ENCODE results near the gene BLOC1S5. TPM values are rescaled to one million over a fixed set of nuclear protein-coding genes. Genes with fewer than 3 reads are reported as not detected.
"Not testable (repeated sequence)": the region's sequence is repeated elsewhere in the genome, so short reads cannot be mapped to it uniquely, and the experiment has no call there.

BLOC1S5 gene
- polyA plus RNA-seq, 1 experiment, result 3.3 TPM

GRCh38 chr6:8054276-8054675 lies 9.9 kb downstream of the BLOC1S5 start:
- peaks cover 3% of the 10 kb centered on the region; the same call in 1 of the 2 replicates for H3K36me3 ChIP-seq (ENCODE audit: control insufficient read depth, insufficient read depth, low read length)
- DNase-seq (ENCODE audit: low read depth), result no peak
- H3K4me3 ChIP-seq (ENCODE audit: low read depth, low read length), result no peak overlapping the region

GRCh38 chr6:8047541-8048292 lies 16.5 kb downstream of the BLOC1S5 start:
- CTCF ChIA-PET, result interaction anchor here (0.9 kb wide), 1 partner anchor 9 kb away, joined by 3 read pairs; no protein-coding TSS in a partner anchor
- DNase-seq (ENCODE audit: low read depth), result no peak
- Histone ChIP-seq H3K27me3 (ENCODE audit: control insufficient read depth, insufficient read depth, low read length) (no peaks in the 10 kb centered on the region), H3K36me3 (ENCODE audit: control insufficient read depth, insufficient read depth, low read length) (no peaks in the 10 kb centered on the region), H3K4me3 (ENCODE audit: low read depth, low read length) (no peak overlapping the region)
- POLR2A ChIA-PET, result no interaction called here
- no peak for TF ChIP-seq CTCF (IDR thresholded peaks at IDR 0.05; ENCODE audit: insufficient read depth, low read depth, low read length)

More at GRCh38 chr6:8054276-8054675, 9.9 kb downstream of the BLOC1S5 start:
- CTCF ChIA-PET, result no interaction called here
- POLR2A ChIA-PET, result no interaction called here
- TF ChIP-seq CTCF (IDR thresholded peaks at IDR 0.05; ENCODE audit: insufficient read depth, low read depth, low read length), result no peak
- H3K27me3 ChIP-seq (ENCODE audit: control insufficient read depth, insufficient read depth, low read length), result no peaks in the 10 kb centered on the region

- CTCF ChIA-PET; H3K4me3 ChIP-seq (ENCODE audit: low read depth, low read length); H3K36me3 ChIP-seq (ENCODE audit: control insufficient read depth, insufficient read depth, low read length); H3K27me3 ChIP-seq (ENCODE audit: control insufficient read depth, insufficient read depth, low read length); POLR2A ChIA-PET; DNase-seq (ENCODE audit: low read depth): not testable (repeated sequence)
These were observed 18.4 kb downstream of the BLOC1S5 start for GRCh38 chr6:8045769-8046168.

- ChIA-PET POLR2A (no interaction called here), CTCF (no interaction called here)
- Histone ChIP-seq H3K27me3 (ENCODE audit: control insufficient read depth, insufficient read depth, low read length) (no peaks in the 10 kb centered on the region), H3K36me3 (ENCODE audit: control insufficient read depth, insufficient read depth, low read length) (no peaks in the 10 kb centered on the region), H3K4me3 (ENCODE audit: low read depth, low read length) (no peak overlapping the region)
- DNase-seq (ENCODE audit: low read depth), result no peak
- no peak for TF ChIP-seq CTCF (IDR thresholded peaks at IDR 0.05; ENCODE audit: insufficient read depth, low read depth, low read length)
These were observed 21.0 kb downstream of the BLOC1S5 start for GRCh38 chr6:8043221-8043620.

GRCh38 chr6:8041913-8042583 lies 22.1 kb downstream of the BLOC1S5 start:
- no peak for DNase-seq (ENCODE audit: low read depth)
- ChIA-PET POLR2A (no interaction called here), CTCF (no interaction called here)
- Histone ChIP-seq H3K4me3 (ENCODE audit: low read depth, low read length) (no peak overlapping the region), H3K27me3 (ENCODE audit: control insufficient read depth, insufficient read depth, low read length) (no peaks in the 10 kb centered on the region), H3K36me3 (ENCODE audit: control insufficient read depth, insufficient read depth, low read length) (no peaks in the 10 kb centered on the region)
- no peak for TF ChIP-seq CTCF (IDR thresholded peaks at IDR 0.05; ENCODE audit: insufficient read depth, low read depth, low read length)

- POLR2A ChIA-PET; CTCF ChIA-PET; H3K4me3 ChIP-seq (ENCODE audit: low read depth, low read length); H3K27me3 ChIP-seq (ENCODE audit: control insufficient read depth, insufficient read depth, low read length); H3K36me3 ChIP-seq (ENCODE audit: control insufficient read depth, insufficient read depth, low read length); DNase-seq (ENCODE audit: low read depth): not testable (repeated sequence)
These were observed 30.1 kb downstream of the BLOC1S5 start for GRCh38 chr6:8034107-8034506.

All from BJ (cell line).